Vagina (tissue), 2 donors: ENCODE measurements around the gene DBN1. TPM values are rescaled to one million over a fixed set of nuclear protein-coding genes. Genes with fewer than 3 reads are reported as not detected.

Experiments
- DNase-seq, 2 donors: peaks; one replicate each; pipeline ENCODE4 v3.0.0-alpha.2; 2017; ENCODE audit errors: extremely low spot score in 2 of 2
- H3K27ac ChIP-seq: fragments of 200-600 bp; sonication (generic); one replicate; pipeline ENCODE4 v1.5.1; 2019
- H3K27me3 ChIP-seq: fragments of 200-600 bp; sonication (generic); one replicate; pipeline ENCODE4 v1.5.1; 2019
- H3K36me3 ChIP-seq, 2 donors: fragments of 200-600 bp; sonication (generic); one replicate each; pipeline ENCODE4 v1.5.1; 2017 to 2019
- H3K4me1 ChIP-seq: fragments of 200-600 bp; sonication (generic); one replicate; pipeline ENCODE4 v1.5.1; 2019
- H3K4me3 ChIP-seq, 2 donors: fragments of 200-600 bp; sonication (generic); 1 replicate in 1 of 2; 2 replicates in 1 of 2; pipeline ENCODE4 v1.5.1; 2016 to 2019
- H3K9me3 ChIP-seq: fragments of 200-600 bp; sonication (generic); one replicate; pipeline ENCODE4 v1.5.1; 2019
- POLR2A ChIP-seq, 2 donors: fragments of 450-650 bp; IDR thresholded peaks; one replicate each; pipeline ENCODE4 v1.6.1; 2017; ENCODE audit warnings: antibody characterized with exemption in 2 of 2, mild to moderate bottlenecking in 2 of 2, moderate library complexity in 2 of 2
- POLR2AphosphoS5 ChIP-seq, 2 donors: sonication (generic); formaldehyde crosslinking; IDR thresholded peaks; one replicate each; pipeline ENCODE4 v1.9.0; 2017; ENCODE audit warnings: antibody characterized with exemption in 2 of 2, mild to moderate bottlenecking in 2 of 2, low read depth in 1 of 2; ENCODE audit not compliant: insufficient read depth in 1 of 2
- intact Hi-C: fragments of 100-400 bp; cut with DNase I; formaldehyde crosslinking; loops from one replicate; pipeline ENCODE4 v1.15.1; 2023
- total RNA-seq: library from RNA; depleted of rRNA; stranded (reverse); fragments of >200 nt; gene quantifications from one replicate; pipeline ENCODE4 v1.2.3, GENCODE V29; 2016
- TF ChIP-seq, protein P1 (sequence below), 3 experiments: fragments of 450-650 bp in 2 of 3; fragments of 200-600 bp in 1 of 3; sonication (generic) in 1 of 3; IDR thresholded peaks; one replicate each; pipeline ENCODE4 v1.5.1; 2017 to 2019; ENCODE audit warnings: antibody characterized with exemption in 3 of 3, mild to moderate bottlenecking in 2 of 3, moderate library complexity in 2 of 3

The DBN1 gene
- total RNA-seq, 1 donor from 2014 or later = 69.0 TPM

DNA sequence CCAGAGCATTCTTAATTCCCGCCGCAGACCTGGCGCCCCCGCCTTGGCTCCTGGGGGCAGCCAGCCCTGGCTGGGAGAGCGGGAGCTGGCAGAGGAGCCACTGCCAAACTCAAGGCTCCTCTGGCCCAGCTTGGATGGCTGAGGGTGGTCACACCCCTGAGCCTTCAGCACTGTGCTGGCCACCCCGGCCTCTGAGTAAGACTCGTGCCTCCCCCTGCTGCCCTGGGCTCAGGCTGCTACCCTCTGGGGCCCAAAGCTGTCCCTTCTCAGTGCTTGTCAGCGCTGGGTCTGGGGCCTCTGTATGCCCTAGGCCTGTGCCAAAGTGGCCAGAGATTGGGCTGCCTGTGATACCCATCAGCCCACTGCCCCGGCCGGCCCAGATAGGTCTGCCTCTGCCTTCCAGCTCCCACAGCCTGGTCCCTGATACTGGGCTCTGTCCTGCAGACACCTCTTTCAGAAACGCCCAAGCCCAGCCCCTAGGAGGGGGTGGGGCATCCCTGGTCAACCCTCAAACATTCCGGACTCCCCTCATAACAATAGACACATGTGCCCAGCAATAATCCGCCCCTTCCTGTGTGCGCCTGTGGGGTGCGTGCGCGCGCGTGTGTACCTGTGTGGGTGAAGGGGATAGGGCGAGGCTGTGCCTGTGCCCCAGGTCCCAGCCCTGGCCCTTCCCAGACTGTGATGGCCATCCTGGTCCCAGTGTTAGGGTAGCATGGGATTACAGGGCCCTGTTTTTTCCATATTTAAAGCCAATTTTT is 31.2 kb downstream of the DBN1 start:
- Histone ChIP-seq H3K36me3 (peaks cover 0 to 20% of the 10 kb centered on the region in 2 donors), H3K9me3 (no peaks in the 10 kb centered on the region), H3K27ac (no peak overlapping the region), H3K4me3 (no peak overlapping the region), H3K4me1 (peaks cover 11% of the 10 kb centered on the region), H3K27me3 (no peaks in the 10 kb centered on the region)
- no peak for TF ChIP-seq POLR2A (IDR thresholded peaks at IDR 0.05)
- TF ChIP-seq, protein P1, sequence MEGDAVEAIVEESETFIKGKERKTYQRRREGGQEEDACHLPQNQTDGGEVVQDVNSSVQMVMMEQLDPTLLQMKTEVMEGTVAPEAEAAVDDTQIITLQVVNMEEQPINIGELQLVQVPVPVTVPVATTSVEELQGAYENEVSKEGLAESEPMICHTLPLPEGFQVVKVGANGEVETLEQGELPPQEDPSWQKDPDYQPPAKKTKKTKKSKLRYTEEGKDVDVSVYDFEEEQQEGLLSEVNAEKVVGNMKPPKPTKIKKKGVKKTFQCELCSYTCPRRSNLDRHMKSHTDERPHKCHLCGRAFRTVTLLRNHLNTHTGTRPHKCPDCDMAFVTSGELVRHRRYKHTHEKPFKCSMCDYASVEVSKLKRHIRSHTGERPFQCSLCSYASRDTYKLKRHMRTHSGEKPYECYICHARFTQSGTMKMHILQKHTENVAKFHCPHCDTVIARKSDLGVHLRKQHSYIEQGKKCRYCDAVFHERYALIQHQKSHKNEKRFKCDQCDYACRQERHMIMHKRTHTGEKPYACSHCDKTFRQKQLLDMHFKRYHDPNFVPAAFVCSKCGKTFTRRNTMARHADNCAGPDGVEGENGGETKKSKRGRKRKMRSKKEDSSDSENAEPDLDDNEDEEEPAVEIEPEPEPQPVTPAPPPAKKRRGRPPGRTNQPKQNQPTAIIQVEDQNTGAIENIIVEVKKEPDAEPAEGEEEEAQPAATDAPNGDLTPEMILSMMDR (IDR thresholded peaks at IDR 0.05) = no peak
- TF ChIP-seq POLR2AphosphoS5 (IDR thresholded peaks at IDR 0.05; ENCODE audit: insufficient read depth in 1 of 2, low read depth in 1 of 2) = no peak
- intact Hi-C loops = no loop called here
- no peak for DNase-seq

DNA sequence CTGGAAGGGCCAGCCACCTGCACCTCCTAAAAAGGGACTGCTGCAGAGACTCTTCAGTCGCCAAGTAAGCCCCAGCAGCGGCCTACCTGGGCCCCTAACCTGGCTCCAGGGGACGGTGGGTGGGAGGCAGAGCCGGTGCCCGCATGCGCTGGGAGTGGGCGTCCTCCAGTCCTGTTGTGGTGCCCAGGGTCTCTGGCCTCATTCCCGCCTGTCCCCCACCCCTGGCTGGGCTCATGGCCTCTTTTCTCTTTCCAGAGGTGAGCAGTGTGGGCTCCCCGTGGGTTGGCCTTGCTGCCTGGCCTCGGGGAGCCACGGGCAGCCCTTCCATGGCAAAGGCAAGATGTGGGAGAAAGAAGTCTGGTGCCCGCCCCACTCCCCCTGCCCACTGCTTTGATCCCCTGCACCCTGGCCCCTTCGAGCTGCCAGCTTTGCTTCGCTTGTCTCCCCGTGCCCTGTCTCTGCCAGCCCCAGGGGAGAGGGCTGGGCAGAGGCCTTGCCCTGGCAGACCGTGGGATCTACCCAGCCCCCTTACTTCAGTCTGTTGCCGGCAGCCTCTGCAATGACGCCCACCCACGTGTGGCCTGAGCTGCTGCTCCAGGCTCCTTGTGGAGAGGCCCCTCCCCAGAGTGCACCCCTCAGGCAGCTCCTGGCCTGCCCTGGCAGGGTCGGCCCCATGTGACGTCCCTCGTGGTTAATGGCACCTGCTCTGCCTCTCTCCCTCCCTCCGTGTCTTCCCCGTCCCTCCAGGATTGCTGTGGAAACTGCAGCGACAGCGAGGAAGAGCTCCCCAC is 32.2 kb downstream of the DBN1 start:
- no peak for DNase-seq
- Histone ChIP-seq H3K4me1 (peaks cover 3% of the 10 kb centered on the region), H3K4me3 (no peak overlapping the region), H3K27ac (no peak overlapping the region), H3K36me3 (peaks cover 0 to 26% of the 10 kb centered on the region in 2 donors), H3K9me3 (no peaks in the 10 kb centered on the region), H3K27me3 (no peaks in the 10 kb centered on the region)
- TF ChIP-seq, protein P1 (IDR thresholded peaks at IDR 0.05) = no peak
- TF ChIP-seq POLR2AphosphoS5 (IDR thresholded peaks at IDR 0.05; ENCODE audit: insufficient read depth in 1 of 2, low read depth in 1 of 2) = no peak
- TF ChIP-seq POLR2A (IDR thresholded peaks at IDR 0.05) = no peak
- intact Hi-C loops = no loop called here

DNA sequence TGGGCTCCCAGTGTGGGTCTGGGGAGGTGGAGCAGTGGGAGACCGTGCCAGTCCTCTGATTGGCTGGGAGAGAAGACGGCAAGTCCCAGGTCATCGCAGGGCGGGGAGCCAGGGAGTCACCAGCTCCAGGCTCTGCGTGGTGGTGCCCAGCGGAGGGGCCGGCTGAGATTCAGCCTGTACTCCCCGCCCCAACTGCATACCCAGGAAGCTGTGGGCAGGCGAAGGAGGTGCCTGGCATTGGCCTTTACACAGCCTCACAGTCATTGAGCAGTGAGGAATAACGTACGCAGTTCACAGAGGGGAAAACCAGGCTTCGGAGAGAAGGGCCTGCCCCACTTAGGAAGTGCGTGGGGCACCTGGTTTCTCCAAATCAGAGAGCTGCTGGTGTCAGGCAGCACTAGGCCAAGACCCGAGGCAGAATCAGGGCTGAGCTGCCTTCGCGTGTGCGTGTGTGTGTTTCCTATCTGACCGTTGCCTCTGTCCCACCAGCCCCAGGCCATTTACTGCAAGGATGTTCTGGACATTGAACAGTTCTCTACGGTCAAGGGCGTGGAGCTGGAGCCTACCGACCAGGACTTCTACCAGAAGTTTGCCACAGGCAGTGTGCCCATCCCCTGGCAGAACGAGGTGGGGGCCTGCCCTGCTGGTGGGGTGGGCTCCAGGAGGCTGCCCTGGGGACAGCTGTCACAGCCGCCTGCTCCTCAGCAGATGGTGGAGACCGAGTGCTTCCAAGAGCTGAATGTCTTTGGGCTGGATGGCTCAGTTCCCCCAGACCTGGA is 33.0 kb downstream of the DBN1 start:
- Histone ChIP-seq H3K27me3 (no peaks in the 10 kb centered on the region), H3K36me3 (peaks cover 0 to 34% of the 10 kb centered on the region in 2 donors), H3K4me3 (no peak overlapping the region), H3K27ac (no peak overlapping the region), H3K4me1 (no peaks in the 10 kb centered on the region), H3K9me3 (no peaks in the 10 kb centered on the region)
- TF ChIP-seq POLR2AphosphoS5 (IDR thresholded peaks at IDR 0.05; ENCODE audit: insufficient read depth in 1 of 2, low read depth in 1 of 2) = no peak
- no peak for TF ChIP-seq POLR2A (IDR thresholded peaks at IDR 0.05)
- TF ChIP-seq, protein P1 (IDR thresholded peaks at IDR 0.05) = no peak
- DNase-seq = no peak
- intact Hi-C loops = no loop called here

DNA sequence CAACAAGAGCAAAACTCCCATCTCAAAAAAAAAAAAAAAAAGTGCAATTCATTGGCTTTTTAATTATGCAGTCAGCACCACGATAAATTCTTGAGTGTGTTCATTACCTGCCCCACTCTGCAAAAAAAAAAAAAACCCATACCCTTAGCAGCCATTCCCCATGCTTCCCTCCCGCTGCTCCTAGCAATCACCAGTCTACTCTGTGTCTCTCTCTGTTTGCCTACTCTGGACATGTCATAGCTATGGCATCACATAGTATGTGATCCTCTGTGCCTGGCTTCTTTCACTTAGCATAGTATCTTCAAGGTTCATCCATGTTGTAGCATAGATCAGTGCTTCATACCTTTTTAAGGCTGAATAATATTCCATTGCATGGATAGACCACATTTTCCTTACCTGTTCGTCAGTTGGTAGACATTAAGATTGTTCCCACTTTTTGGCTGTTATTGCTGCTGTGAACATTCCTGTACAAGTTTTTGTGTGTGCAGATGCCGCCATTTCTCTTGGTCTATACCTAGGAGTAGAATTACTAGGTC is 33.8 kb downstream of the DBN1 start:
- no peak for DNase-seq
- no peaks in the 10 kb centered on the region for H3K9me3 ChIP-seq
- H3K27me3 ChIP-seq = no peaks in the 10 kb centered on the region
- intact Hi-C loops = no loop called here
- H3K36me3 ChIP-seq = peaks cover 0 to 40% of the 10 kb centered on the region in 2 donors
- no peak overlapping the region for H3K27ac ChIP-seq
- no peaks in the 10 kb centered on the region for H3K4me1 ChIP-seq
- no peak overlapping the region for H3K4me3 ChIP-seq
- no peak for TF ChIP-seq POLR2AphosphoS5 (IDR thresholded peaks at IDR 0.05; ENCODE audit: insufficient read depth in 1 of 2, low read depth in 1 of 2)
- TF ChIP-seq, protein P1 (IDR thresholded peaks at IDR 0.05) = no peak
- no peak for TF ChIP-seq POLR2A (IDR thresholded peaks at IDR 0.05)
